HepG2 (cell line): ENCODE results near the gene MAPRE3. TPM values are rescaled to one million over a fixed set of nuclear protein-coding genes. Genes with fewer than 3 reads are reported as not detected.
A peak's percentile ranks its signal among the peaks of the same experiment; 100 is the strongest.

Experiments used
- FOSL1 ChIP-seq: sonication (generic); formaldehyde crosslinking; IDR thresholded peaks from 2 replicates; pipeline ENCODE4 v1.9.0; 2021; ENCODE audit warnings: missing genetic modification reagents, borderline replicate concordance
- GLMP ChIP-seq: sonication (generic); formaldehyde crosslinking; IDR thresholded peaks from 2 replicates; pipeline ENCODE4 v1.9.0; 2021; ENCODE audit warnings: missing genetic modification reagents, mild to moderate bottlenecking, borderline replicate concordance
- RBM39 ChIP-seq: fragments of 200-400 bp; formaldehyde crosslinking; IDR thresholded peaks from one replicate; pipeline ENCODE4 v1.6.1; 2018; ENCODE audit warnings: antibody characterized with exemption, mild to moderate bottlenecking, low read depth, low read length; ENCODE audit not compliant: poor library complexity, severe bottlenecking
- REPIN1 ChIP-seq: sonication (generic); formaldehyde crosslinking; IDR thresholded peaks from 2 replicates; pipeline ENCODE4 v1.8.0; 2022; ENCODE audit warnings: missing genetic modification reagents, low read depth, mild to moderate bottlenecking, borderline replicate concordance
- TCF7L2 ChIP-seq: IDR thresholded peaks from 2 replicates; pipeline ENCODE4 v1.6.1; 2011; ENCODE audit warnings: mild to moderate bottlenecking, low read depth, low read length, moderate library complexity
- ZHX2 ChIP-seq, 2 experiments: sonication (generic) in 1 of 2; formaldehyde crosslinking in 1 of 2; IDR thresholded peaks; 2 replicates each; pipeline versions ENCODE4 v1.6.1 to v1.9.0; 2014 to 2022; ENCODE audit warnings: antibody characterized with exemption in 1 of 2, borderline replicate concordance in 1 of 2, inconsistent platforms in 1 of 2, low read depth in 1 of 2, missing genetic modification reagents in 1 of 2
- ZNF142 ChIP-seq: sonication (generic); formaldehyde crosslinking; IDR thresholded peaks from 2 replicates; pipeline ENCODE4 v1.4.0; 2020; ENCODE audit warnings: missing genetic modification reagents
- ZNF24 ChIP-seq: fragments of 450-650 bp; IDR thresholded peaks from 2 replicates; pipeline ENCODE4 v1.6.1; 2017; ENCODE audit warnings: antibody characterized with exemption, mild to moderate bottlenecking
- ZNF362 ChIP-seq: sonication (generic); formaldehyde crosslinking; IDR thresholded peaks from 2 replicates; pipeline ENCODE4 v1.4.0; 2020; ENCODE audit warnings: missing genetic modification reagents, mild to moderate bottlenecking, borderline replicate concordance
- ZNF430 ChIP-seq: sonication (generic); formaldehyde crosslinking; IDR thresholded peaks from 2 replicates; pipeline ENCODE4 v1.9.0; 2021; ENCODE audit warnings: mild to moderate bottlenecking, missing genetic modification reagents
- ZSCAN9 ChIP-seq: IDR thresholded peaks from 2 replicates; pipeline ENCODE4 v1.6.1; 2016; ENCODE audit warnings: borderline replicate concordance
- polyA plus RNA-seq, 8 experiments: library from polyadenylated mRNA; depleted of rRNA in 3 of 8; stranded (reverse) in 7 of 8; unstranded in 1 of 8; fragments of >200 nt; fragmentation: Illumina TruSeq in 4 of 8; extraction: Trizol in 4 of 8; gene quantifications; 2 replicates each; pipeline versions ENCODE4 v1.2.1 to v1.2.3, GENCODE V29; 2011 to 2016; ENCODE audit warnings: low read depth in 4 of 8, missing spikeins in 1 of 8, mixed read lengths in 1 of 8; ENCODE audit not compliant: insufficient read depth in 1 of 8
- total RNA-seq, 5 experiments: library from RNA; depleted of rRNA; stranded (reverse); fragments of >200 nt; fragmentation: Illumina TruSeq; extraction: Trizol; gene quantifications; 2 replicates each; pipeline ENCODE4 v1.2.3, GENCODE V29; 2016; ENCODE audit warnings: low read depth in 1 of 5

MAPRE3 gene
- total and polyA plus RNA-seq, 2 of the 13 experiments (the other 11 are each of a cell fraction or from before 2014, with no cell fraction given) = 0.31 to 0.91 TPM

GRCh38 chr2:27049422-27050280, 79.2 kb downstream of the MAPRE3 start (continued):
- no peak for TF ChIP-seq ZHX2 (IDR thresholded peaks at IDR 0.05; ENCODE audit: low read depth)
- no peak for TF ChIP-seq ZHX2 (CRISPR knock-in tag; IDR thresholded peaks at IDR 0.05; ENCODE audit: borderline replicate concordance)
- no peak for TF ChIP-seq FOSL1 (CRISPR knock-in tag)
- peak; percentile 84 for TF ChIP-seq RBM39
- TF ChIP-seq ZNF430 (CRISPR knock-in tag) = peak; percentile 31; the same call in 1 of the 2 replicates
- TF ChIP-seq ZSCAN9 = 0 out of 2 replicates have a peak, but pooled peaks have one; percentile 5
- no peak for TF ChIP-seq TCF7L2
- TF ChIP-seq GLMP (CRISPR knock-in tag) = no peak
- no peak for TF ChIP-seq ZNF24
- no peak for TF ChIP-seq ZNF362
- TF ChIP-seq REPIN1 (CRISPR knock-in tag) = no peak
- no peak for TF ChIP-seq ZNF142 (CRISPR knock-in tag)
